HCT116 (cell line): ENCODE measurements around the gene CCDC174. TPM values are rescaled to one million over a fixed set of nuclear protein-coding genes. Genes with fewer than 3 reads are reported as not detected.

Source experiments
- ATAC-seq: fragments of 200-7000 bp; cut with Tn5 transposase; 2 replicates; pipeline ENCODE4 v1.9.1; 2020; ENCODE audit warnings: mild to moderate bottlenecking, moderate library complexity
- BruUV-seq: library from RNA; stranded (reverse); fragments of 400-500 nt; replicated peaks from 2 replicates; lab custom pipeline; 2021; lab: Mats Ljungman, UMichigan
- CTCF ChIA-PET: fragments of 300-600 bp; sonication (Branson Sonifier 250); formaldehyde crosslinking; loops from one replicate; lab custom pipeline; 2021; ENCODE audit warnings: antibody characterized with exemption; lab: Charles Lee
- POLR2A ChIA-PET: fragments of 300-600, 350-600 bp; sonication (Branson Sonifier 250); formaldehyde crosslinking; loops from one replicate; lab custom pipeline; 2021; ENCODE audit warnings: antibody characterized with exemption; lab: Charles Lee
- RAD21 ChIA-PET, 2 experiments: fragments of 300-600 bp; sonication (Branson Sonifier 250); formaldehyde crosslinking; loops; one replicate each; lab custom pipeline; 2023; ENCODE audit warnings: low total read pairs in 2 of 2; ENCODE audit not compliant: uncharacterized antibody in 2 of 2, unreplicated experiment in 2 of 2, low non-redundant PET in 1 of 2; lab: Charles Lee
- DNase-seq: peaks from one replicate; pipeline ENCODE4 v3.0.0-alpha.2; 2010; ENCODE audit warnings: low read depth, low spot score
- H2AFZ ChIP-seq: fragments of 200-600 bp; shearing (Covaris generic), sonication (generic); 2 replicates; pipeline ENCODE4 v1.6.1; 2017; ENCODE audit warnings: low read depth, mixed run types, mixed read lengths, antibody characterized with exemption, low read length; ENCODE audit not compliant: poor library complexity, severe bottlenecking
- H3K27ac ChIP-seq: 2 replicates; pipeline ENCODE4 v1.5.1; 2012; ENCODE audit warnings: low read depth, low read length
- H3K27me3 ChIP-seq: fragments of 200-600 bp; sonication (generic); 2 replicates; pipeline ENCODE4 v1.6.1; 2016; ENCODE audit warnings: mixed run types, low read length, mixed read lengths; ENCODE audit not compliant: insufficient read depth
- H3K36me3 ChIP-seq, 2 experiments: fragments of 200-500 bp in 1 of 2; fragments of 200-600 bp in 1 of 2; sonication (Bioruptor generic) in 1 of 2; sonication (generic) in 1 of 2; 2 replicates each; pipeline versions ENCODE4 v1.5.1 to v1.6.1; 2014 to 2016; ENCODE audit warnings: low read length in 2 of 2, inconsistent platforms in 1 of 2, mixed read lengths in 1 of 2, mixed run types in 1 of 2; ENCODE audit not compliant: insufficient read depth in 2 of 2, control insufficient read depth in 1 of 2
- H3K4me1 ChIP-seq, 2 experiments: fragments of 200-600 bp in 1 of 2; sonication (generic) in 1 of 2; 2 replicates each; pipeline versions ENCODE4 v1.5.1 to v1.6.1; 2012 to 2017; ENCODE audit warnings: low read length in 2 of 2, inconsistent platforms in 1 of 2, mild to moderate bottlenecking in 1 of 2, mixed read lengths in 1 of 2, mixed run types in 1 of 2, moderate library complexity in 1 of 2; ENCODE audit not compliant: insufficient read depth in 2 of 2, control insufficient read depth in 1 of 2
- H3K4me2 ChIP-seq: fragments of 200-600 bp; sonication (generic); 2 replicates; pipeline ENCODE4 v1.6.1; 2017; ENCODE audit warnings: mixed run types, low read length, mixed read lengths
- H3K4me3 ChIP-seq, 2 experiments: fragments of 200-600 bp in 1 of 2; sonication (generic) in 1 of 2; replicated peaks in 1 of 2; 2 replicates each; pipeline ENCODE4 v1.5.1; 2011 to 2016; ENCODE audit warnings: low read length in 2 of 2, control low read depth in 1 of 2, low read depth in 1 of 2, mild to moderate bottlenecking in 1 of 2, mixed read lengths in 1 of 2, mixed run types in 1 of 2
- H3K79me2 ChIP-seq: fragments of 200-600 bp; sonication (generic); 2 replicates; pipeline ENCODE4 v1.6.1; 2017; ENCODE audit warnings: mild to moderate bottlenecking, mixed run types, low read length, moderate library complexity, mixed read lengths; ENCODE audit not compliant: insufficient read depth
- H3K9ac ChIP-seq: fragments of 200-600 bp; sonication (generic); 2 replicates; pipeline ENCODE4 v1.6.1; 2016; ENCODE audit warnings: low read length, mixed read lengths
- H3K9me2 ChIP-seq: fragments of 200-600 bp; sonication (generic), shearing (Covaris generic); 2 replicates; pipeline ENCODE4 v1.6.1; 2017; ENCODE audit warnings: mixed run types, mild to moderate bottlenecking, moderate library complexity; ENCODE audit not compliant: insufficient read depth
- H3K9me3 ChIP-seq, 2 experiments: fragments of 200-500 bp in 1 of 2; fragments of 200-600 bp in 1 of 2; sonication (Bioruptor generic) in 1 of 2; sonication (generic) in 1 of 2; 2 replicates each; pipeline ENCODE4 v1.6.1; 2014 to 2017; ENCODE audit warnings: low read length in 2 of 2, mixed read lengths in 2 of 2, inconsistent platforms in 1 of 2, low read depth in 1 of 2, mild to moderate bottlenecking in 1 of 2, mixed run types in 1 of 2, moderate library complexity in 1 of 2; ENCODE audit not compliant: control insufficient read depth in 1 of 2, insufficient read depth in 1 of 2
- H4K20me1 ChIP-seq: fragments of 200-600 bp; sonication (generic), shearing (Covaris generic); 2 replicates; pipeline ENCODE4 v1.6.1; 2017; ENCODE audit warnings: mixed run types, mild to moderate bottlenecking, moderate library complexity; ENCODE audit not compliant: insufficient read depth
- ATF3 ChIP-seq: IDR thresholded peaks from 2 replicates; pipeline ENCODE4 v1.6.1; 2012
- CBX3 ChIP-seq: IDR thresholded peaks from 2 replicates; pipeline ENCODE4 v1.6.1; 2012; ENCODE audit warnings: low read depth
- CEBPB ChIP-seq: IDR thresholded peaks from 2 replicates; pipeline ENCODE4 v1.6.1; 2012; ENCODE audit warnings: low read depth
- CTCF ChIP-seq, 3 experiments: fragments of 200-600 bp in 1 of 3; sonication (generic) in 1 of 3; IDR thresholded peaks in 2 of 3; conservative IDR thresholded peaks in 1 of 3; 2 replicates each; pipeline ENCODE4 v1.5.1; 2012 to 2017; ENCODE audit warnings: low read depth in 2 of 3, low read length in 2 of 3, antibody characterized with exemption in 1 of 3, borderline replicate concordance in 1 of 3, control low read depth in 1 of 3, mild to moderate bottlenecking in 1 of 3, mixed read lengths in 1 of 3, mixed run types in 1 of 3, moderate library complexity in 1 of 3; ENCODE audit not compliant: insufficient read depth in 1 of 3
- EGR1 ChIP-seq: IDR thresholded peaks from 2 replicates; pipeline ENCODE4 v1.6.1; 2012; ENCODE audit warnings: low read depth
- ELF1 ChIP-seq: IDR thresholded peaks from 2 replicates; pipeline ENCODE4 v1.6.1; 2012; ENCODE audit warnings: low read depth, borderline replicate concordance
- EZH2 ChIP-seq: fragments of 200-600 bp; sonication (generic); IDR thresholded peaks from 2 replicates; pipeline ENCODE4 v1.6.1; 2017; ENCODE audit warnings: antibody characterized with exemption, mixed run types
- EZH2phosphoT487 ChIP-seq: fragments of 200-600 bp; IDR thresholded peaks from 2 replicates; pipeline ENCODE4 v1.6.1; 2018; ENCODE audit warnings: antibody characterized with exemption, borderline replicate concordance
- JUND ChIP-seq: IDR thresholded peaks from 2 replicates; pipeline ENCODE4 v1.6.1; 2012
- POLR2A ChIP-seq: IDR thresholded peaks from 2 replicates; pipeline ENCODE4 v1.7.0; 2011; ENCODE audit warnings: borderline replicate concordance; ENCODE audit not compliant: insufficient read depth, insufficient read length; ENCODE audit errors: extremely low read depth
- POLR2AphosphoS5 ChIP-seq: IDR thresholded peaks from 2 replicates; pipeline ENCODE4 v1.6.1; 2011; ENCODE audit warnings: mild to moderate bottlenecking, low read depth, low read length, moderate library complexity
- REST ChIP-seq: IDR thresholded peaks from 2 replicates; pipeline ENCODE4 v1.6.1; 2012; ENCODE audit warnings: low read depth
- SIN3A ChIP-seq: IDR thresholded peaks from 2 replicates; pipeline ENCODE4 v1.6.1; 2012; ENCODE audit warnings: low read depth
- SP1 ChIP-seq: IDR thresholded peaks from 2 replicates; pipeline ENCODE4 v1.6.1; 2012; ENCODE audit warnings: low read depth
- TCF7L2 ChIP-seq: IDR thresholded peaks from 2 replicates; pipeline ENCODE4 v1.7.0; 2011; ENCODE audit warnings: borderline replicate concordance, inconsistent platforms; ENCODE audit not compliant: insufficient read depth, insufficient read length; ENCODE audit errors: extremely low read depth
- YY1 ChIP-seq: IDR thresholded peaks from 2 replicates; pipeline ENCODE4 v1.6.1; 2011; ENCODE audit warnings: low read length, low read depth, moderate library complexity, mild to moderate bottlenecking; ENCODE audit not compliant: insufficient replicate concordance; ENCODE audit errors: extremely low read depth
- ZFX ChIP-seq: fragments of 450-650 bp; IDR thresholded peaks from 2 replicates; pipeline ENCODE4 v1.6.1; 2017
- ZNF274 ChIP-seq: fragments of 200-500 bp; sonication (Bioruptor generic); IDR thresholded peaks from 2 replicates; pipeline ENCODE4 v1.6.1; 2014; ENCODE audit warnings: mild to moderate bottlenecking, low read depth, low read length, inconsistent platforms
- intact Hi-C: fragments of 100-400 bp; cut with micrococcal nuclease; formaldehyde crosslinking; loops from 2 replicates; pipeline ENCODE4 v1.10.0; 2022
- total RNA-seq: library from RNA; stranded (reverse); gene quantifications from one replicate; pipeline ENCODE4 v1.2.1, GENCODE V29; 2021; ENCODE audit not compliant: unreplicated experiment
- TF ChIP-seq, protein P1 (sequence below): IDR thresholded peaks from 2 replicates; pipeline ENCODE4 v1.6.1; 2011; ENCODE audit warnings: mild to moderate bottlenecking, low read length, moderate library complexity; ENCODE audit not compliant: insufficient replicate concordance; ENCODE audit errors: extremely low read depth
- TF ChIP-seq, protein P2 (sequence below): IDR thresholded peaks from 2 replicates; pipeline ENCODE4 v1.6.1; 2012

Gene CCDC174
- total RNA-seq, 1 experiment from 2014 or later = 15.6 TPM

DNA sequence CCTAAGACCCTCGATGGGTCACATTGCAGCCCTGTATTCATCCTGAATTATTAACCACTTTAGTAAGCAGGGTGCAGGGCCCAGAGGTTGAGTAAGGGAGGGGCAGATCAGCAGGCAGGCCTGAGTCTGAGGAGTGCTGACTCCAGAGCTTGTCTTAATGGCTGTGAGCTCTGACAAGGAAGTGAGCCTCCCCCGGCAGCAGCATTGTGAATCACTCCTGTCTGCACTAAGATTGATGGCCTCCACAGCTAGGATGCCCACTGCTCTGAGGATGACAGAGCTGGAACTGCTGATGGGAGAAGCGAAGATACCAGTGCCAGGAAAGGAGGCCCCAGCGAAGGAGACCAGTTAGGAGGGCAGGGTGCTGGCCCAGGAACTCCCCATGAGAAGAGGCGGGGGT is 46.5 kb upstream of the CCDC174 start:
- RAD21 ChIA-PET = no interaction called here
- no TSS peak for BruUV-seq
- no peak for ATAC-seq

More for the DNA sequence above, 46.5 kb upstream of the CCDC174 start:
- no peaks in the 10 kb centered on the region for H3K79me2 ChIP-seq
- no peak overlapping the region for H3K27ac ChIP-seq
- no peak overlapping the region for H3K4me2 ChIP-seq
- no peaks in the 10 kb centered on the region for H3K9me3 ChIP-seq
- H3K4me1 ChIP-seq = peaks cover 0 to 24% of the 10 kb centered on the region in 2 experiments; a peak in 2 of 4 replicates
- H3K36me3 ChIP-seq = no peaks in the 10 kb centered on the region
- no peaks in the 10 kb centered on the region for H3K9me2 ChIP-seq
- DNase-seq = no peak
- no peak overlapping the region for H2AFZ ChIP-seq
- POLR2A ChIA-PET = no interaction called here
- intact Hi-C loops = no loop called here
- CTCF ChIA-PET = no interaction called here
- no peaks in the 10 kb centered on the region for H4K20me1 ChIP-seq
- H3K9ac ChIP-seq = no peak overlapping the region
- TF ChIP-seq ELF1 (no peak), TCF7L2 (no peak), EGR1 (no peak), POLR2AphosphoS5 (no peak), ZFX (no peak), CTCF (IDR thresholded peaks at IDR 0.05 in 2 of 3, conservative IDR thresholded peaks at IDR 0.05 in 1 of 3; ENCODE audit: borderline replicate concordance in 1 of 3, insufficient read depth in 1 of 3, low read depth in 2 of 3, low read length in 2 of 3) (no peak), YY1 (no peak), ATF3 (no peak), ZNF274 (no peak), CBX3 (no peak), EZH2 (no peak), REST (no peak), EZH2phosphoT487 (no peak), POLR2A (no peak), JUND (no peak), SP1 (no peak), SIN3A (no peak), CEBPB (no peak)
- TF ChIP-seq, protein P1, sequence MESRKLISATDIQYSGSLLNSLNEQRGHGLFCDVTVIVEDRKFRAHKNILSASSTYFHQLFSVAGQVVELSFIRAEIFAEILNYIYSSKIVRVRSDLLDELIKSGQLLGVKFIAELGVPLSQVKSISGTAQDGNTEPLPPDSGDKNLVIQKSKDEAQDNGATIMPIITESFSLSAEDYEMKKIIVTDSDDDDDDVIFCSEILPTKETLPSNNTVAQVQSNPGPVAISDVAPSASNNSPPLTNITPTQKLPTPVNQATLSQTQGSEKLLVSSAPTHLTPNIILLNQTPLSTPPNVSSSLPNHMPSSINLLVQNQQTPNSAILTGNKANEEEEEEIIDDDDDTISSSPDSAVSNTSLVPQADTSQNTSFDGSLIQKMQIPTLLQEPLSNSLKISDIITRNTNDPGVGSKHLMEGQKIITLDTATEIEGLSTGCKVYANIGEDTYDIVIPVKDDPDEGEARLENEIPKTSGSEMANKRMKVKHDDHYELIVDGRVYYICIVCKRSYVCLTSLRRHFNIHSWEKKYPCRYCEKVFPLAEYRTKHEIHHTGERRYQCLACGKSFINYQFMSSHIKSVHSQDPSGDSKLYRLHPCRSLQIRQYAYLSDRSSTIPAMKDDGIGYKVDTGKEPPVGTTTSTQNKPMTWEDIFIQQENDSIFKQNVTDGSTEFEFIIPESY = no peak
- TF ChIP-seq, protein P2, sequence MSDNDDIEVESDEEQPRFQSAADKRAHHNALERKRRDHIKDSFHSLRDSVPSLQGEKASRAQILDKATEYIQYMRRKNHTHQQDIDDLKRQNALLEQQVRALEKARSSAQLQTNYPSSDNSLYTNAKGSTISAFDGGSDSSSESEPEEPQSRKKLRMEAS = no peak
- H3K4me3 ChIP-seq = no peak overlapping the region
- H3K27me3 ChIP-seq = peaks cover 2% of the 10 kb centered on the region; the same call in 1 of the 2 replicates
